Smooth muscle cell (in vitro differentiated cells): ENCODE results near the gene ZNF277. TPM values are rescaled to one million over a fixed set of nuclear protein-coding genes. Genes with fewer than 3 reads are reported as not detected.

Source experiments
- DNase-seq: peaks from one replicate; lab custom pipeline; 2025; ENCODE audit not compliant: unreplicated experiment; lab: John Stamatoyannopoulos, UW
- H2AFZ ChIP-seq: fragments of 200-600 bp; sonication (generic); 2 replicates; pipeline ENCODE4 v1.6.0; 2016; ENCODE audit warnings: antibody characterized with exemption, low read depth, mild to moderate bottlenecking
- H3F3A ChIP-seq: fragments of 200-600 bp; sonication (generic); 2 replicates; pipeline ENCODE4 v1.6.0; 2017; ENCODE audit warnings: antibody characterized with exemption, low read depth
- H3K27ac ChIP-seq: fragments of 200-600 bp; sonication (generic); 2 replicates; pipeline ENCODE4 v1.5.1; 2016; ENCODE audit warnings: low read depth, mild to moderate bottlenecking
- H3K27me3 ChIP-seq: fragments of 200-600 bp; sonication (generic); 2 replicates; pipeline ENCODE4 v1.6.1; 2016; ENCODE audit warnings: low read depth, mild to moderate bottlenecking
- H3K36me3 ChIP-seq: fragments of 200-600 bp; sonication (generic); 2 replicates; pipeline ENCODE4 v1.5.1; 2016; ENCODE audit warnings: low read depth
- H3K4me1 ChIP-seq: fragments of 200-600 bp; sonication (generic); 2 replicates; pipeline ENCODE4 v1.5.1; 2016; ENCODE audit warnings: low read depth
- H3K4me2 ChIP-seq: fragments of 200-600 bp; sonication (generic); 2 replicates; pipeline ENCODE4 v1.6.0; 2016; ENCODE audit warnings: mild to moderate bottlenecking
- H3K4me3 ChIP-seq: fragments of 200-600 bp; sonication (generic); 2 replicates; pipeline ENCODE4 v1.5.1; 2016; ENCODE audit warnings: mild to moderate bottlenecking
- H3K79me2 ChIP-seq: fragments of 200-600 bp; sonication (generic); 2 replicates; pipeline ENCODE4 v1.6.0; 2016; ENCODE audit warnings: low read depth, mild to moderate bottlenecking
- H3K9ac ChIP-seq: fragments of 200-600 bp; sonication (generic); 2 replicates; pipeline ENCODE4 v1.6.0; 2016; ENCODE audit warnings: low read depth
- H3K9me3 ChIP-seq: fragments of 200-600 bp; sonication (generic); replicated peaks from 2 replicates; pipeline ENCODE4 v1.5.1; 2016; ENCODE audit warnings: low read depth
- H4K20me1 ChIP-seq: fragments of 200-600 bp; sonication (generic); 2 replicates; pipeline ENCODE4 v1.6.0; 2016; ENCODE audit warnings: low read depth
- CTCF ChIP-seq: fragments of 200-600 bp; sonication (generic); IDR thresholded peaks from 2 replicates; pipeline ENCODE4 v1.5.1; 2017; ENCODE audit warnings: borderline replicate concordance, mild to moderate bottlenecking, antibody characterized with exemption; ENCODE audit not compliant: insufficient read depth, poor library complexity, severe bottlenecking
- WGBS: methylation state at CpG from one replicate; pipeline ENCODE4 v1.1.7; 2016; ENCODE audit warnings: low lambda C conversion rate; 5-methylcytosine and 5-hydroxymethylcytosine counted together
- polyA plus RNA-seq: library from polyadenylated mRNA; unstranded; fragments of >200 nt; fragmentation: Nextera tagmentation; extraction: Ambion mirVana; gene quantifications from 2 replicates; pipeline ENCODE4 v1.2.1, GENCODE V29; 2016
- total RNA-seq: library from RNA; depleted of rRNA; stranded (reverse); fragments of >200 nt; gene quantifications from 2 replicates; pipeline ENCODE4 v1.2.3, GENCODE V29; 2014

ZNF277 gene
- total and polyA plus RNA-seq, 2 experiments from 2014 or later, result 8.4 to 28.0 TPM

GRCh38 chr7:112372101-112372500, 165.6 kb downstream of the ZNF277 start:
- DNase-seq, result no peak
- no peaks in the 10 kb centered on the region for H3K9me3 ChIP-seq
- H3K4me1 ChIP-seq, result no peaks in the 10 kb centered on the region
- no peak overlapping the region for H3K9ac ChIP-seq
- no peak overlapping the region for H2AFZ ChIP-seq
- H3K27me3 ChIP-seq, result no peaks in the 10 kb centered on the region
- WGBS, result 0% methylated on average over 1 of the region's 1 CpG
- H3K36me3 ChIP-seq, result no peaks in the 10 kb centered on the region
- no peak for TF ChIP-seq CTCF
- no peak overlapping the region for H3K27ac ChIP-seq
- no peak overlapping the region for H3K4me3 ChIP-seq
- no peaks in the 10 kb centered on the region for H3F3A ChIP-seq
- no peaks in the 10 kb centered on the region for H3K79me2 ChIP-seq
- no peak overlapping the region for H3K4me2 ChIP-seq
- H4K20me1 ChIP-seq, result no peaks in the 10 kb centered on the region

GRCh38 chr7:112377593-112377992, 171.1 kb downstream of the ZNF277 start:
- Histone ChIP-seq H3K9me3 (no peaks in the 10 kb centered on the region), H4K20me1 (no peaks in the 10 kb centered on the region), H3K79me2 (no peaks in the 10 kb centered on the region), H3K36me3 (no peaks in the 10 kb centered on the region), H3K4me3 (no peak overlapping the region), H3K9ac (no peak overlapping the region), H3K27ac (no peak overlapping the region), H2AFZ (no peak overlapping the region), H3K4me1 (no peaks in the 10 kb centered on the region), H3K4me2 (no peak overlapping the region), H3K27me3 (no peaks in the 10 kb centered on the region), H3F3A (no peaks in the 10 kb centered on the region)
- no peak for DNase-seq
- WGBS, result 43% methylated on average over 1 of the region's 1 CpG
- no peak for TF ChIP-seq CTCF

GRCh38 chr7:112381311-112382091, 175.0 kb downstream of the ZNF277 start:
- H3K79me2 ChIP-seq, result no peaks in the 10 kb centered on the region
- no peak overlapping the region for H3K9ac ChIP-seq
- H4K20me1 ChIP-seq, result no peaks in the 10 kb centered on the region
- DNase-seq, result no peak
- no peak overlapping the region for H3K27ac ChIP-seq
- no peak overlapping the region for H3K4me2 ChIP-seq
- WGBS, result 76% methylated on average over 5 of the region's 5 CpGs
- H3K27me3 ChIP-seq, result no peaks in the 10 kb centered on the region
- H3K4me3 ChIP-seq, result no peak overlapping the region
- no peak overlapping the region for H2AFZ ChIP-seq
- no peaks in the 10 kb centered on the region for H3F3A ChIP-seq
- H3K4me1 ChIP-seq, result no peaks in the 10 kb centered on the region
- no peaks in the 10 kb centered on the region for H3K9me3 ChIP-seq
- TF ChIP-seq CTCF, result no peak
- no peaks in the 10 kb centered on the region for H3K36me3 ChIP-seq
